ENCODE measurements around the gene FYTTD1. TPM values are rescaled to one million over a fixed set of nuclear protein-coding genes. Genes with fewer than 3 reads are reported as not detected.

Gene FYTTD1
- total RNA-seq, 4 donors from 2014 or later = 48.4 to 52.0 (median 50.7) TPM

DNA sequence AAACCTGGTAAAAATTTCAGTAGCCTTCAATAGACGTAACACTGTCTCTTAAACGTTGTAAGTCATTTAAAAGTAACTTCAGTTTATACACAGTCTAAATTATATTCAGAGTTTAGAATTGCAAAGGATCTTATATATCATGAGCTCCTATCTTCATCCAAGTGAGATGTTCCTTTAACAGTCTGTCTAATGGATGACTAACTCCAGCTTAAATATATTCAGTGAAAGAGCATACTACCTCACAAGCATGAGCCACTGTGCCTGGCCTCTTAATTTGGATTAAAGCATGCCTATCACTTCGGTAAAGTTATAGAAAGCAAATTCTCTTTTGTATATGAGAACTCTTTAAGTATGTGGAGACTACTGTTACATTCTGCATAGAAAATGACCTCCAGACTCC, 7.0 kb downstream of the FYTTD1 start:
- TF ChIP-seq, protein P1, sequence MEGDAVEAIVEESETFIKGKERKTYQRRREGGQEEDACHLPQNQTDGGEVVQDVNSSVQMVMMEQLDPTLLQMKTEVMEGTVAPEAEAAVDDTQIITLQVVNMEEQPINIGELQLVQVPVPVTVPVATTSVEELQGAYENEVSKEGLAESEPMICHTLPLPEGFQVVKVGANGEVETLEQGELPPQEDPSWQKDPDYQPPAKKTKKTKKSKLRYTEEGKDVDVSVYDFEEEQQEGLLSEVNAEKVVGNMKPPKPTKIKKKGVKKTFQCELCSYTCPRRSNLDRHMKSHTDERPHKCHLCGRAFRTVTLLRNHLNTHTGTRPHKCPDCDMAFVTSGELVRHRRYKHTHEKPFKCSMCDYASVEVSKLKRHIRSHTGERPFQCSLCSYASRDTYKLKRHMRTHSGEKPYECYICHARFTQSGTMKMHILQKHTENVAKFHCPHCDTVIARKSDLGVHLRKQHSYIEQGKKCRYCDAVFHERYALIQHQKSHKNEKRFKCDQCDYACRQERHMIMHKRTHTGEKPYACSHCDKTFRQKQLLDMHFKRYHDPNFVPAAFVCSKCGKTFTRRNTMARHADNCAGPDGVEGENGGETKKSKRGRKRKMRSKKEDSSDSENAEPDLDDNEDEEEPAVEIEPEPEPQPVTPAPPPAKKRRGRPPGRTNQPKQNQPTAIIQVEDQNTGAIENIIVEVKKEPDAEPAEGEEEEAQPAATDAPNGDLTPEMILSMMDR (IDR thresholded peaks at IDR 0.05; ENCODE audit: low read depth) = no peak

DNA sequence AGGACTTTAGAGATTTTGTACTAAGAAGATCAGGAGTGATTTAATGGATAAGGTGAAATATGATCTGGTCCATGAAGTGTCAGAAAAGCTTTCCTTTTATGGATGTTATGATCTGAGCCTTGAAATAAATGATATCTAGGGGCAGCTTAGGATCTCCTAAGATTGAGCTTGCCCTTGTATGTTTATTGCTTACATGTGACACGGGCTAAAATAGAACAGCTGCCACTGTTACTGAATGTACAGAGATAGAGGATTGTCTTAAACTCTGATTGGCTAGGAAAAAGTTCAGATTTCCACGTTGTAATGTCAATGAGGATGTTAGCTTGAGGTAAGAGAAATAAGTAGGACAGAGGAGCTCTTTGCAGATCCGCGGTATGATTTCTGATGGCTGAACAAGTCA, 8.8 kb downstream of the FYTTD1 start:
- TF ChIP-seq, protein P1 (IDR thresholded peaks at IDR 0.05; ENCODE audit: low read depth) = no peak

DNA sequence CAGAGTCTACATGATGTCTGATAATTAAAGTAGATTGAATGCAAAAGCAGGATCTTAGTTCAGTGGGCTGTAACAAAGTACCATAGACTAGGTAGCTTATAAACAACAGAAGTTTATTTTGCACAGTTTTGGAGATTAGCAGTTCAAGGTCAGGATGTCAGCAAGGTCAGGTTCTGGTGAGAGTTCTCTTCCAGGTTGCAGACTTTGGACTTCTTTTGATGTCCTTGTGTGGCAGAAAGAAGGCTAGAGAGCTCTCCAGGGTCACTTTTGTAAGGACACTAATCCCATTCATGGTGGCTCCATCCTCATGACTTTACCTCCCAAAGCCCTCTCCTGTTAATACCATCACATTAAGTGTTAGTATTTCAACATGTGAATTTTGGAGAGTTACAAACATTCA, 12.1 kb downstream of the FYTTD1 start:
- TF ChIP-seq, protein P1 (IDR thresholded peaks at IDR 0.05; ENCODE audit: low read depth) = no peak

DNA sequence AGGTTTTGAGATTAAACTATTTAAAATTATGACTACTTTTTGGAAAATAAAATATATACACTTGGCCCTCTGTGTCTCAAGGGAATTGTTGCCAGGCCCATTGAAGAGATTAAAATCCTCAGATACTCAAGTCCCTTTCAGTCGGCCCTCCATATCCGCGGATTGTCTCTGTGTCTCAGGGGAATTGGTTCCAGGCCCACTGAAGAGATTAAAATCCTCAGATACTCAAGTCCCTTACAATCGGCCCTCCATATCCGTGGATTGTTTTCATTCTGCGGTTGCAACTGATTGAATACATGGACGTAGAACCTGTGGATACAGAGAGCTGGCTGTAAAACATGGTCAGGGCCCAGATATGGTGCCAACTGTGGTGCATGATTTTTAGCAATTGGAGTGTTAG, 25.6 kb downstream of the FYTTD1 start:
- TF ChIP-seq, protein P1 (IDR thresholded peaks at IDR 0.05; ENCODE audit: low read depth) = no peak

DNA sequence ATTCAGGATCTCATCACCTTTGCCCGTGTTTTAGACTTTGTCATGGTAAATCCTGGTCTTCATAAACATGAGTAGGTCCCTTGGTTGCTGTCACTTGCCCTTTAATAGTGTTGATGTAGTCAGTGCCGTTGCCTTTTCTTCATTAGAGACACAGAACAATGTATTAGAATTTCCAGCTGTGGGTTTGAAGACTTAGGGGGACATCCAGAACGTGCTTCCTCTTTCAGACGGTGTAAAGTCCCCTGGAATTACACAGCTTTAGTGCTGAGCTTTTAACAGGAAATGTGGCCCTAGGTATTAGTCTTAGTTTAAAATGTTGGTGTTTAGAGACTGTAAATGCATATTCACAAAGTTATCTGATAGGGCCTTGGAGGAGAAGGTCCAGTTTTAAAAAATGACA, 32.5 kb downstream of the FYTTD1 start:
- TF ChIP-seq, protein P1 (IDR thresholded peaks at IDR 0.05; ENCODE audit: low read depth) = no peak

DNA sequence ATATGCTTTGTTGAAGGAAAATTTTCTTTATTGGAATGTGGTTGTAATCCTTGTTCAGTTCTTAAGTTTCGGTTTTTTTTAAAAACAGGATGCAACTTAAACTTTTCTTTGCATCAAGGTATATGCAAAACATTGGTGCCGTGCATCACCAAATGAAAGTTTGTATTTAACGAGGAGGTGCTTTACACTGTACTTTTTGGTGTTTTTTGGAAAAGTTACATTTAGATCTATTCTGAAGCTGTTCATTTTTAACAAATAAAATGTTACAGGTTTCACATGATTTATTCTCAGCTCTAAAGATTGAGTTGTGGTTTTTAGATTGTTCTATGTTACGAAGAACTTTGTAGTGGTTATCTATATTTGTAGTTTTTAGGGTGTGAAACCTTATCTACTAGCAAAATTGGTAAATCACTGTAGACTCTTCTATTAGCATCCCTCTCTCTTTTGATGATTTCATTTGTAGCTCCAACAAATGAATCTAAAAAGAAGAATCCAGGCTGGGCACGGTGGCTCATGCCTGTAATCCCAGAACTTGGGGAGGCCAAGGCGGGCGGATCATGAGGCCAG, 34.4 kb downstream of the FYTTD1 start:
- TF ChIP-seq, protein P1 (IDR thresholded peaks at IDR 0.05; ENCODE audit: low read depth) = no peak

DNA sequence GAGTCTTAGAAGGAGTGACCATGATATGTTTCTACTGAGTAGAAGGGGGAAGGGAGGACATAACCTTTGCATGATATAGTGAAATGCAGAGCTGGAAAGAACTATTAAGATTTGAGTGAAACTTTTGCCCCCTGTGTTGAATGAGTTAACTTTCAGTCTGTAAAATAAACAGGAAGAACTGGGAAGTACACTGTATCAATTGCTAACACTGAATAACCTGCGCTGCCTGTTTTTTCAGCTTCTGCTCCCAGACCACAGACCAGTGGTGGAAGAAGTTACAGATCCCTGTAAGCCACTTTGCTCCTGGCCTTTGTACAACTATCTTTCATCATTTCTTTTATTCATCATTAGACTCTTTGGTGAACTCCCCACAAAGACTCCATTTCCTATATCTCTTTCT, 37.7 kb downstream of the FYTTD1 start:
- TF ChIP-seq, protein P1 (IDR thresholded peaks at IDR 0.05; ENCODE audit: low read depth) = no peak
